Endothelial cell of umbilical vein (primary cell): ENCODE measurements around the gene COLEC11. TPM values are rescaled to one million over a fixed set of nuclear protein-coding genes. Genes with fewer than 3 reads are reported as not detected.

Source experiments
- BruUV-seq: library from RNA; stranded (reverse); fragments of 400-500 nt; replicated peaks from 2 replicates; lab custom pipeline; 2021; lab: Mats Ljungman, UMichigan
- CTCF ChIA-PET: fragments of 300-600, 350-600 bp; sonication (Branson Sonifier 250); formaldehyde crosslinking; loops from one replicate; lab custom pipeline; 2021; ENCODE audit warnings: antibody characterized with exemption, inconsistent platforms; lab: Charles Lee
- POLR2A ChIA-PET: fragments of 300-600, 350-600 bp; sonication (Branson Sonifier 250); formaldehyde crosslinking; loops from one replicate; lab custom pipeline; 2021; ENCODE audit warnings: antibody characterized with exemption, inconsistent platforms; lab: Charles Lee
- DNase-seq: peaks from one replicate; pipeline ENCODE4 v3.0.0-alpha.2; 2011; ENCODE audit warnings: low read depth, low spot score
- FAIRE-seq: peaks from 2 replicates; lab custom pipeline; 2011; peaks lifted over from hg19 to GRCh38; lab: Jason Lieb, UNC
- H2AFZ ChIP-seq: 2 replicates; pipeline ENCODE4 v1.6.0; 2012; ENCODE audit warnings: low read depth, low read length, control low read depth, inconsistent platforms
- H3K27ac ChIP-seq: 2 replicates; pipeline ENCODE4 v1.5.1; 2011; ENCODE audit warnings: low read depth, mild to moderate bottlenecking, control low read depth, low read length, moderate library complexity; ENCODE audit not compliant: insufficient read depth
- H3K27me3 ChIP-seq, 2 experiments: 2 replicates each; pipeline versions ENCODE4 v1.6.0 to v1.6.1; 2011; ENCODE audit warnings: low read length in 2 of 2, mixed read lengths in 1 of 2; ENCODE audit not compliant: control insufficient read depth in 2 of 2, insufficient read depth in 2 of 2
- H3K36me3 ChIP-seq, 2 experiments: 2 replicates in 1 of 2; 3 replicates in 1 of 2; pipeline ENCODE4 v1.5.1; 2011; ENCODE audit warnings: low read length in 2 of 2, mild to moderate bottlenecking in 1 of 2, moderate library complexity in 1 of 2; ENCODE audit not compliant: control insufficient read depth in 2 of 2, insufficient read depth in 2 of 2; ENCODE audit errors: extremely low read depth in 1 of 2
- H3K4me1 ChIP-seq: 3 replicates; pipeline ENCODE4 v1.5.1; 2011; ENCODE audit warnings: mild to moderate bottlenecking, low read length; ENCODE audit not compliant: control insufficient read depth, insufficient read depth; ENCODE audit errors: extremely low read depth
- H3K4me2 ChIP-seq: 2 replicates; pipeline ENCODE4 v1.6.1; 2011; ENCODE audit warnings: low read length, control low read depth, mixed read lengths; ENCODE audit not compliant: insufficient read depth
- H3K4me3 ChIP-seq, 3 experiments: fragments of 200-600 bp in 1 of 3; sonication (generic), shearing (Covaris generic) in 1 of 3; replicated peaks in 1 of 3; 2 replicates each; pipeline ENCODE4 v1.5.1; 2011 to 2016; ENCODE audit warnings: control low read depth in 3 of 3, low read length in 3 of 3, mild to moderate bottlenecking in 2 of 3, inconsistent platforms in 1 of 3, low read depth in 1 of 3, moderate library complexity in 1 of 3; ENCODE audit not compliant: insufficient read depth in 1 of 3
- H3K79me2 ChIP-seq: 2 replicates; pipeline ENCODE4 v1.6.0; 2012; ENCODE audit warnings: low read length, inconsistent platforms; ENCODE audit not compliant: control insufficient read depth, insufficient read depth
- H3K9ac ChIP-seq: replicated peaks from 2 replicates; pipeline ENCODE3; 2011; ENCODE audit warnings: low read length, control low read depth; ENCODE audit not compliant: insufficient read depth; ENCODE audit errors: extremely low read depth
- H3K9me1 ChIP-seq: replicated peaks from 3 replicates; pipeline ENCODE4 v1.6.0; 2011; ENCODE audit warnings: mild to moderate bottlenecking, low read length; ENCODE audit not compliant: control insufficient read depth, insufficient read depth; ENCODE audit errors: extremely low read depth
- H3K9me3 ChIP-seq: replicated peaks from 2 replicates; pipeline ENCODE4 v1.5.1; 2012; ENCODE audit warnings: low read length, inconsistent platforms; ENCODE audit not compliant: control insufficient read depth, insufficient read depth
- H4K20me1 ChIP-seq: replicated peaks from 2 replicates; pipeline ENCODE3; 2011; ENCODE audit warnings: mild to moderate bottlenecking, low read length; ENCODE audit not compliant: control insufficient read depth, insufficient read depth; ENCODE audit errors: extremely low read depth
- CTCF ChIP-seq, 2 donors: IDR thresholded peaks; 1 replicate in 1 of 2; 2 replicates in 1 of 2; pipeline ENCODE4 v1.5.1; 2011; ENCODE audit warnings: low read length in 2 of 2, mild to moderate bottlenecking in 2 of 2, moderate library complexity in 2 of 2, control low read depth in 1 of 2, inconsistent platforms in 1 of 2, low read depth in 1 of 2; ENCODE audit not compliant: insufficient read depth in 1 of 2; ENCODE audit errors: extremely low read depth in 1 of 2
- EZH2 ChIP-seq: IDR thresholded peaks from 2 replicates; pipeline ENCODE4 v1.6.1; 2012; ENCODE audit warnings: borderline replicate concordance, low read depth, mild to moderate bottlenecking, moderate library complexity, low read length, inconsistent platforms; ENCODE audit not compliant: severe bottlenecking
- FOS ChIP-seq: IDR thresholded peaks from 2 replicates; pipeline ENCODE4 v1.6.1; 2011; ENCODE audit warnings: mild to moderate bottlenecking, low read length, moderate library complexity, borderline replicate concordance; ENCODE audit not compliant: insufficient read depth
- GATA2 ChIP-seq: IDR thresholded peaks from 2 replicates; pipeline ENCODE4 v1.7.0; 2011; ENCODE audit warnings: low read depth, mild to moderate bottlenecking, moderate library complexity, mixed read lengths, low read length; ENCODE audit not compliant: insufficient read length, insufficient read depth
- JUN ChIP-seq: IDR thresholded peaks from 2 replicates; pipeline ENCODE4 v1.6.1; 2011; ENCODE audit warnings: borderline replicate concordance, low read depth; ENCODE audit not compliant: insufficient read length, insufficient read depth
- MYC ChIP-seq: IDR thresholded peaks from one replicate; pipeline ENCODE4 v1.6.1; 2011; ENCODE audit warnings: mild to moderate bottlenecking, low read depth, low read length
- POLR2A ChIP-seq: IDR thresholded peaks from 2 replicates; pipeline ENCODE4 v1.6.1; 2012; ENCODE audit warnings: low read depth, mild to moderate bottlenecking, control low read depth, low read length
- POLR2AphosphoS5 ChIP-seq: IDR thresholded peaks from 2 replicates; pipeline ENCODE4 v1.6.1; 2012; ENCODE audit warnings: low read depth, mild to moderate bottlenecking, control low read depth, low read length, moderate library complexity; ENCODE audit not compliant: insufficient read depth
- dilution Hi-C: fragments of 300-500 bp; cut with MboI; formaldehyde crosslinking; loops from one replicate; pipeline ENCODE4 v1.15.0; 2019; ENCODE audit warnings: low sequenced_read_pairs; ENCODE audit not compliant: extremely low pct_ligation_motif_present
- intact Hi-C: fragments of 100-400 bp; cut with micrococcal nuclease; formaldehyde crosslinking; loops from one replicate; pipeline ENCODE4 v1.10.0; 2022
- polyA plus RNA-seq, 4 experiments: library from polyadenylated mRNA; depleted of rRNA in 3 of 4; stranded (reverse) in 3 of 4; unstranded in 1 of 4; fragments of >200 nt; gene quantifications; 2 replicates each; pipeline versions ENCODE4 v1.2.1 to v1.2.3, GENCODE V29; 2011 to 2012; ENCODE audit warnings: missing spikeins in 1 of 4
- total RNA-seq: library from RNA; stranded (reverse); gene quantifications from 2 replicates; pipeline ENCODE4 v1.2.3, GENCODE V29; 2021
- TF ChIP-seq, protein P1 (sequence below): IDR thresholded peaks from 2 replicates; pipeline ENCODE4 v1.6.1; 2011; ENCODE audit not compliant: insufficient read depth, insufficient read length

The COLEC11 gene
- total and polyA plus RNA-seq, 2 donors (not counting 3 experiments of a cell fraction or from before 2014, with no cell fraction given): 0.15 TPM; not detected in 1

DNA sequence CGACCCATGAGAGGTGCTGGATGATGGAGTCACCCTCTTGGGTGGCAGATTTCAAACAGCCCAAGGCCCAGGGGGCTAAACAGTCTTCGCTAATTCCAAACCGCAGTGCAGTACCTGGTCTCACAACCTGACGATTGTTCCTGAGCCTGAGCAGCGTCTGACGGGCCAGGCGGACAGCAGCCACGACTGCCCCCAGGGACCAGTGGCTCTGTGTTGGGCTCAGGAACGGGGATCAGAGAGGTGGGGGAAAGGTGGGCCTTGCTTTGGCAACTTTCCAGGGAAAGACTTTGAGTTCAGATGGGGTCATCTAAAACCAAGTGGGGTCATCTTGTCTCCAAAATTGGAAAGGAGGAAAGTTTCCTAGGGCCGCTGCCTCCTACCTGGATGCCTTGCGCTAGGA is 492 bp downstream of the COLEC11 start:
- DNase-seq (no peak), FAIRE-seq (no peak)
- Histone ChIP-seq H3K27me3 (no peaks in the 10 kb centered on the region), H3K4me1 (peaks cover 4% of the 10 kb centered on the region), H4K20me1 (no peaks in the 10 kb centered on the region), H3K79me2 (no peaks in the 10 kb centered on the region), H3K9me1 (no peaks in the 10 kb centered on the region), H3K9me3 (no peaks in the 10 kb centered on the region), H3K4me2 (peak overlapping the region; percentile 23), H3K4me3 (no peak overlapping the region), H3K27ac (no peak overlapping the region), H2AFZ (peak overlapping the region; percentile 47), H3K9ac (no peak overlapping the region), H3K36me3 (no peaks in the 10 kb centered on the region)
- dilution Hi-C loops (no loop called here), intact Hi-C loops (loop anchor here (2.0 kb wide), 1 partner anchor 55 kb away; no protein-coding TSS in a partner anchor)
- CTCF ChIA-PET: interaction anchor here (1.3 to 2.8 kb wide), 2 partner anchors 12 to 17 kb away, joined by 4 to 14 read pairs; no protein-coding TSS in a partner anchor
- POLR2A ChIA-PET: no interaction called here
- no TSS peak for BruUV-seq
- no peak for TF ChIP-seq POLR2A
- TF ChIP-seq CTCF (IDR thresholded peaks at IDR 0.05; ENCODE audit: extremely low read depth in 1 of 2, insufficient read depth in 1 of 2, low read depth in 1 of 2, low read length in 2 of 2): no peak
- no peak for TF ChIP-seq EZH2
- TF ChIP-seq FOS: no peak
- TF ChIP-seq, protein P1, sequence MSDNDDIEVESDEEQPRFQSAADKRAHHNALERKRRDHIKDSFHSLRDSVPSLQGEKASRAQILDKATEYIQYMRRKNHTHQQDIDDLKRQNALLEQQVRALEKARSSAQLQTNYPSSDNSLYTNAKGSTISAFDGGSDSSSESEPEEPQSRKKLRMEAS: no peak
- TF ChIP-seq JUN: no peak
- TF ChIP-seq GATA2: no peak
- TF ChIP-seq MYC: no peak
- TF ChIP-seq POLR2AphosphoS5: no peak
